GF-D8 (cell line): Measurements from ENCODE around the gene PAM.
"Not testable (repeated sequence)": the region's sequence is repeated elsewhere in the genome, so short reads cannot be mapped to it uniquely, and the experiment has no call there.

Experiments
- DNase-seq: peaks from one replicate; lab custom pipeline; 2025; lab: John Stamatoyannopoulos, UW

PAM gene

GRCh38 chr5:103003872-103004271 lies 248.8 kb downstream of the PAM start:
- DNase-seq, result no peak

- DNase-seq, result no peak
Observed at GRCh38 chr5:103005276-103005675, 250.2 kb downstream of the PAM start.

GRCh38 chr5:103006921-103007320 lies 251.8 kb downstream of the PAM start:
- DNase-seq, result no peak

GRCh38 chr5:103010168-103010567 lies 255.1 kb downstream of the PAM start:
- no peak for DNase-seq

- DNase-seq, result no peak
Observed at GRCh38 chr5:103013933-103014552, 258.9 kb downstream of the PAM start.

GRCh38 chr5:103014983-103015382 lies 259.9 kb downstream of the PAM start:
- no peak for DNase-seq

- DNase-seq, result no peak
Observed at GRCh38 chr5:103016167-103016566, 261.1 kb downstream of the PAM start.

- DNase-seq, result no peak
Observed at GRCh38 chr5:103019804-103020203, 264.7 kb downstream of the PAM start.

GRCh38 chr5:103021314-103021713 lies 266.2 kb downstream of the PAM start:
- no peak for DNase-seq

GRCh38 chr5:103027267-103027666 lies 272.2 kb downstream of the PAM start:
- DNase-seq, result no peak

- DNase-seq, result no peak
Observed at GRCh38 chr5:103031607-103032006, 276.5 kb downstream of the PAM start.

GRCh38 chr5:103033696-103034095 lies 278.6 kb downstream of the PAM start:
- no peak for DNase-seq

GRCh38 chr5:103034662-103035392 lies 279.7 kb downstream of the PAM start:
- DNase-seq, result no peak

GRCh38 chr5:103035701-103036100 lies 280.6 kb downstream of the PAM start:
- DNase-seq, result no peak

- DNase-seq, result no peak
Observed at GRCh38 chr5:103036601-103037000, 281.5 kb downstream of the PAM start.

GRCh38 chr5:103037673-103038455 lies 282.8 kb downstream of the PAM start:
- DNase-seq, result no peak

GRCh38 chr5:103041071-103041676 lies 286.1 kb downstream of the PAM start:
- DNase-seq, result no peak

- not testable (repeated sequence) for DNase-seq
Observed at GRCh38 chr5:103046706-103047105, 291.6 kb downstream of the PAM start.

- no peak for DNase-seq
Observed at GRCh38 chr5:103057208-103058130, 302.4 kb downstream of the PAM start.

- no peak for DNase-seq
Observed at GRCh38 chr5:103059525-103059924, 304.4 kb downstream of the PAM start.

- no peak for DNase-seq
Observed at GRCh38 chr5:103060424-103060954, 305.4 kb downstream of the PAM start.
